D721Med (cell line): ENCODE data around the gene HEXIM2.

ENCODE experiments used
- DNase-seq: peaks from one replicate; pipeline ENCODE4 v3.0.0; 2011; ENCODE audit warnings: low spot score; ENCODE audit not compliant: insufficient read length
- FAIRE-seq: peaks from 2 replicates; lab custom pipeline; 2011; peaks lifted over from hg19 to GRCh38; lab: Jason Lieb, UNC
- CTCF ChIP-seq: IDR thresholded peaks from 2 replicates; pipeline ENCODE4 v1.5.1; 2012; ENCODE audit warnings: mild to moderate bottlenecking, control low read depth; ENCODE audit not compliant: insufficient read depth; ENCODE audit errors: missing control alignments

The HEXIM2 gene

GRCh38 chr17:45116434-45117016 is 45.1 kb upstream of the HEXIM2 start:
- TF ChIP-seq CTCF: no peak
- DNase-seq: no peak
- FAIRE-seq: no peak

- FAIRE-seq: no peak
- TF ChIP-seq CTCF: no peak
- no peak for DNase-seq
These were observed 44.3 kb upstream of the HEXIM2 start for GRCh38 chr17:45117334-45117733.

- TF ChIP-seq CTCF: no peak
- no peak for DNase-seq
- no peak for FAIRE-seq
These were observed 43.6 kb upstream of the HEXIM2 start for GRCh38 chr17:45117848-45118646.

- DNase-seq: no peak
- TF ChIP-seq CTCF: no peak
- FAIRE-seq: no peak
These were observed 43.0 kb upstream of the HEXIM2 start for GRCh38 chr17:45118691-45119090.

GRCh38 chr17:45119964-45120363 is 41.7 kb upstream of the HEXIM2 start:
- DNase-seq (no peak), FAIRE-seq (no peak)
- no peak for TF ChIP-seq CTCF

- FAIRE-seq (no peak), DNase-seq (no peak)
- TF ChIP-seq CTCF: no peak
These were observed 41.1 kb upstream of the HEXIM2 start for GRCh38 chr17:45120558-45120957.

- TF ChIP-seq CTCF: no peak
- no peak for DNase-seq
- FAIRE-seq: no peak
These were observed 40.6 kb upstream of the HEXIM2 start for GRCh38 chr17:45121055-45121454.
